PFSK-1 (cell line): Measurements from ENCODE around the gene ITGA8.

Source experiments
- FOXP2 ChIP-seq: optimal IDR thresholded peaks from 2 replicates; pipeline ENCODE3; 2011; ENCODE audit warnings: borderline replicate concordance, control low read depth, inconsistent platforms; ENCODE audit not compliant: insufficient read depth; ENCODE audit errors: extremely low read length, extremely low read depth
- POLR2AphosphoS5 ChIP-seq: IDR thresholded peaks from 2 replicates; pipeline ENCODE4 v1.6.1; 2012; ENCODE audit warnings: low read depth, mild to moderate bottlenecking, control low read depth, low read length, moderate library complexity
- REST ChIP-seq, 2 experiments: IDR thresholded peaks; 2 replicates each; pipeline versions ENCODE4 v1.6.1 to v1.8.0; 2011 to 2012; ENCODE audit warnings: low read depth in 2 of 2, low read length in 2 of 2, control low read depth in 1 of 2, inconsistent platforms in 1 of 2, mild to moderate bottlenecking in 1 of 2, moderate library complexity in 1 of 2; ENCODE audit not compliant: insufficient read depth in 1 of 2
- SIN3A ChIP-seq: IDR thresholded peaks from 2 replicates; pipeline ENCODE4 v1.6.1; 2012; ENCODE audit warnings: mild to moderate bottlenecking, low read length, moderate library complexity, borderline replicate concordance; ENCODE audit not compliant: insufficient read depth
- TAF1 ChIP-seq: IDR thresholded peaks from 2 replicates; pipeline ENCODE4 v1.6.1; 2012; ENCODE audit warnings: low read length, control low read depth, borderline replicate concordance; ENCODE audit not compliant: insufficient read depth

ITGA8 gene

GRCh38 chr10:15630353-15630752 lies 89.4 kb downstream of the ITGA8 start:
- no peak; a peak in 1 of 4 replicates for TF ChIP-seq REST (IDR thresholded peaks at IDR 0.05; ENCODE audit: insufficient read depth in 1 of 2, low read depth in 2 of 2, low read length in 2 of 2)
- no peak for TF ChIP-seq TAF1
- TF ChIP-seq FOXP2: no peak
- TF ChIP-seq SIN3A: no peak
- no peak for TF ChIP-seq POLR2AphosphoS5

- no peak for TF ChIP-seq FOXP2
- TF ChIP-seq POLR2AphosphoS5: no peak
- TF ChIP-seq SIN3A: no peak
- no peak for TF ChIP-seq TAF1
- no peak for TF ChIP-seq REST (IDR thresholded peaks at IDR 0.05; ENCODE audit: insufficient read depth in 1 of 2, low read depth in 2 of 2, low read length in 2 of 2)
These were observed 92.0 kb downstream of the ITGA8 start for GRCh38 chr10:15627617-15628196.

GRCh38 chr10:15626937-15627336 lies 92.8 kb downstream of the ITGA8 start:
- no peak for TF ChIP-seq REST (IDR thresholded peaks at IDR 0.05; ENCODE audit: insufficient read depth in 1 of 2, low read depth in 2 of 2, low read length in 2 of 2)
- TF ChIP-seq POLR2AphosphoS5: no peak
- TF ChIP-seq FOXP2: no peak
- no peak for TF ChIP-seq TAF1
- TF ChIP-seq SIN3A: no peak

GRCh38 chr10:15625261-15625660 lies 94.5 kb downstream of the ITGA8 start:
- TF ChIP-seq REST (IDR thresholded peaks at IDR 0.05; ENCODE audit: insufficient read depth in 1 of 2, low read depth in 2 of 2, low read length in 2 of 2) (no peak), FOXP2 (no peak), TAF1 (no peak), SIN3A (no peak), POLR2AphosphoS5 (no peak)
